ENCODE results near the gene VDAC1. TPM values are rescaled to one million over a fixed set of nuclear protein-coding genes. Genes with fewer than 3 reads are reported as not detected.

VDAC1 gene
- polyA plus RNA-seq, 1 donor (not counting 4 experiments of a cell fraction or from before 2014, with no cell fraction given), result 300 TPM

- no peak overlapping the region for H3K4me3 ChIP-seq (ENCODE audit: control insufficient read depth in 2 of 3, extremely low read depth in 1 of 3, insufficient read depth in 2 of 3, low read depth in 1 of 3, low read length in 3 of 3)
- H3K4me2 ChIP-seq (ENCODE audit: control insufficient read depth, extremely low read depth, insufficient read depth, low read depth, low read length), result no peak overlapping the region
- H4K20me1 ChIP-seq (ENCODE audit: control insufficient read depth, extremely low read depth, insufficient read depth, low read length), result peaks cover 63% of the 10 kb centered on the region
- no peak overlapping the region for H2AFZ ChIP-seq (ENCODE audit: control insufficient read depth, low read length)
- H3K9me1 ChIP-seq (ENCODE audit: control insufficient read depth, extremely low read depth, insufficient read depth, low read length), result peaks cover 7% of the 10 kb centered on the region
- peaks cover 6% of the 10 kb centered on the region for H3K4me1 ChIP-seq (ENCODE audit: control insufficient read depth, extremely low read depth, insufficient read depth, low read length)
- FAIRE-seq, result no peak
- no peak overlapping the region for H3K9ac ChIP-seq (ENCODE audit: control insufficient read depth, extremely low read depth, insufficient read depth, low read length)
- DNase-seq (ENCODE audit: low read depth, low spot score), result no peak
- no peaks in the 10 kb centered on the region for H3K9me3 ChIP-seq (ENCODE audit: control insufficient read depth, low read depth, low read length)
- no peak overlapping the region for H3K27ac ChIP-seq (ENCODE audit: control insufficient read depth, insufficient read depth, low read length)
- TF ChIP-seq CTCF (optimal IDR thresholded peaks at IDR 0.05 in 1 of 3, IDR thresholded peaks at IDR 0.05 in 1 of 3, conservative IDR thresholded peaks at IDR 0.05 in 1 of 3; ENCODE audit: extremely low read depth in 1 of 3, insufficient read depth in 2 of 3, low read length in 3 of 3), result no peak
- TF ChIP-seq EZH2 (IDR thresholded peaks at IDR 0.05; ENCODE audit: low read length), result no peak
- dilution Hi-C loops (cut with MboI; ENCODE audit: extremely low pct_ligation_motif_present, low sequenced_read_pairs), result no loop called here
- peaks cover 93% of the 10 kb centered on the region for H3K79me2 ChIP-seq (ENCODE audit: control insufficient read depth, insufficient read depth, low read length)
- peaks cover 22 to 24% of the 10 kb centered on the region in 2 experiments for H3K36me3 ChIP-seq (ENCODE audit: control insufficient read depth in 2 of 2, extremely low read depth in 1 of 2, insufficient read depth in 2 of 2, low read length in 2 of 2)
- H3K27me3 ChIP-seq (ENCODE audit: control insufficient read depth, extremely low read depth, insufficient read depth, low read length), result no peaks in the 10 kb centered on the region
Observed at GRCh38 chr5:133993185-133993936, 11.4 kb downstream of the VDAC1 start.

- H3K4me1 ChIP-seq (ENCODE audit: control insufficient read depth, extremely low read depth, insufficient read depth, low read length), result peaks cover 6% of the 10 kb centered on the region
- no peak overlapping the region for H3K4me3 ChIP-seq (ENCODE audit: control insufficient read depth in 2 of 3, extremely low read depth in 1 of 3, insufficient read depth in 2 of 3, low read depth in 1 of 3, low read length in 3 of 3)
- no peak overlapping the region for H2AFZ ChIP-seq (ENCODE audit: control insufficient read depth, low read length)
- H3K27ac ChIP-seq (ENCODE audit: control insufficient read depth, insufficient read depth, low read length), result no peak overlapping the region
- peaks cover 25 to 28% of the 10 kb centered on the region in 2 experiments for H3K36me3 ChIP-seq (ENCODE audit: control insufficient read depth in 2 of 2, extremely low read depth in 1 of 2, insufficient read depth in 2 of 2, low read length in 2 of 2)
- peaks cover 63% of the 10 kb centered on the region for H4K20me1 ChIP-seq (ENCODE audit: control insufficient read depth, extremely low read depth, insufficient read depth, low read length)
- H3K9me1 ChIP-seq (ENCODE audit: control insufficient read depth, extremely low read depth, insufficient read depth, low read length), result peaks cover 7% of the 10 kb centered on the region
- no peak overlapping the region for H3K9ac ChIP-seq (ENCODE audit: control insufficient read depth, extremely low read depth, insufficient read depth, low read length)
- no peaks in the 10 kb centered on the region for H3K27me3 ChIP-seq (ENCODE audit: control insufficient read depth, extremely low read depth, insufficient read depth, low read length)
- no peak overlapping the region for H3K4me2 ChIP-seq (ENCODE audit: control insufficient read depth, extremely low read depth, insufficient read depth, low read depth, low read length)
- H3K9me3 ChIP-seq (ENCODE audit: control insufficient read depth, low read depth, low read length), result no peaks in the 10 kb centered on the region
- no peak for DNase-seq (ENCODE audit: low read depth, low spot score)
- TF ChIP-seq CTCF (optimal IDR thresholded peaks at IDR 0.05 in 1 of 3, IDR thresholded peaks at IDR 0.05 in 1 of 3, conservative IDR thresholded peaks at IDR 0.05 in 1 of 3; ENCODE audit: extremely low read depth in 1 of 3, insufficient read depth in 2 of 3, low read length in 3 of 3), result no peak
- TF ChIP-seq EZH2 (IDR thresholded peaks at IDR 0.05; ENCODE audit: low read length), result no peak
- peaks cover 91% of the 10 kb centered on the region for H3K79me2 ChIP-seq (ENCODE audit: control insufficient read depth, insufficient read depth, low read length)
- no peak for FAIRE-seq
- dilution Hi-C loops (cut with MboI; ENCODE audit: extremely low pct_ligation_motif_present, low sequenced_read_pairs), result no loop called here
Observed at GRCh38 chr5:133992429-133993155, 12.2 kb downstream of the VDAC1 start.
